CD4-positive, alpha-beta T cell treated with Interleukin-1 beta for 1 hour (primary cell): Measurements from ENCODE around the gene SP110.
"Not testable (repeated sequence)": the region's sequence is repeated elsewhere in the genome, so short reads cannot be mapped to it uniquely, and the experiment has no call there.

ENCODE experiments used
- DNase-seq, 2 donors: peaks; one replicate each; pipeline ENCODE4 v3.0.0-alpha.2; 2020 to 2022

Gene SP110

DNA sequence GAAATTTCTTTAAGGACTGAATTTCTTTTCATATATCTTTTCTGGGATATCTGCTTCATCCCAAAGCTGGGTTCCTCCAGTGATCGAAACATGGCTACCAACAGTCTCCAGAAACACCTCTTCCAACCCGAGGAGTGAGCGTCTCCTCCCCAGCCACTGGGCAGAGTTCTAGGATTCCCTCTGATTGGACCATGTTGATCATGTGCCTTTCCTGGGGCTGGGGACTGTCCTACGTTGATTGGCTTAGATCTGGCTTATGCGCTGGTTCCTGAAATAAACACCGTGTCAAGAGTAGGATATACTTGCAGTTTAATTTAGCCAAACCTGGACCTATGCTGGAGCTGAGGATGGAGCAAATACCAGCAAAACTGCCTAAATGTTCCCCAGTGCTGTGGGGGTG, 95.5 kb downstream of the SP110 start:
- no peak for DNase-seq

DNA sequence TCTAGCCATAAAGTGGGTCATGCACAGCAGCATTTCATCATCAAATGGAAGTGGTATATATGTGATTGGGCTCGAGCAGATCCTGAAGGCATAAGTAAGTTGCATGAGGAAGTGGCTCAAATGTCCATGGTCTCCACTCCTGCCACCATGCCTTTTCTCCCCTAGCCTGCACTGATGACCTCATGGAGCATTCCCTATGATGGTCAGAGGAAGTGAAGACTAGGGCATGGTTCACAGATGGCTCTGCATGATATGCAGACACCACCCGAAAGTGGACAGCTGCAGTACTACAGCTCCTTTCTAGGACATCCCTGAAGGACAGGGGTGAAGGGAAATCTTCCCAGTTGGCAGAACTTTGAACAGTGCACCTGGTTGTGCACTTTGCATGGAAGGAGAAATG, 99.4 kb downstream of the SP110 start:
- not testable (repeated sequence) for DNase-seq

DNA sequence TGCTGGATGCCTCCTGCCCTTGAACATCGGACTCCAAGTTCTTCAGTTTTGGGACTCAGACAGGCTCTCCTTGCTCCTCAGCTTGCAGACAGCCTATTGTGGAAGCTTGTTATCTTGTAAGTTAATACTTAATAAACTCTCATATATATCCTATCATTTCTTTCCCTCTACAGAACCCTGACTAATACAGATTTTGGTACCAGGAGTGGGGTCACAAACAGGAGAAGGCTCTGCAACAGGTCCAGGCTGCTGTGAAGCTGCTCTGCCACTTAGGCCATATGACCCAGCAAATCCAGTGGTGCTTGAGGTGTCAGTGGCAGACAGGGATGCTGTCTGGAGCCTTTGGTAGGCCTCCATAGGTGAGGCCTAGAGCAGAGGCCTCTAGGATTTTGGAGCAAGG, 100.0 kb downstream of the SP110 start:
- not testable (repeated sequence) for DNase-seq
